HepG2 (cell line): ENCODE data around the gene NUTF2. TPM values are rescaled to one million over a fixed set of nuclear protein-coding genes. Genes with fewer than 3 reads are reported as not detected.
A peak's percentile ranks its signal among the peaks of the same experiment; 100 is the strongest.

ENCODE experiments used
- ATAC-seq: fragments of 200-7000 bp; cut with Tn5 transposase; 3 replicates; pipeline ENCODE4 v1.9.1; 2020; ENCODE audit warnings: mild to moderate bottlenecking, moderate library complexity
- BruUV-seq: library from RNA; stranded (reverse); fragments of 400-500 nt; replicated peaks from 2 replicates; lab custom pipeline; 2021; lab: Mats Ljungman, UMichigan
- CTCF ChIA-PET: fragments of 300-600 bp; formaldehyde crosslinking; extraction: SDS; loops from one replicate; lab custom pipeline; 2021; ENCODE audit warnings: low total read pairs, inconsistent platforms, low intra/inter-chr PET ratio; lab: Yijun Ruan, JAX
- POLR2A ChIA-PET: fragments of 350-600 bp; sonication (Branson Sonifier 250); formaldehyde crosslinking; loops from one replicate; lab custom pipeline; 2020; ENCODE audit warnings: antibody characterized with exemption, inconsistent platforms; lab: Yijun Ruan, JAX
- DNase-seq: peaks from one replicate; pipeline ENCODE4 v3.0.0-alpha.2; 2015; ENCODE audit warnings: low spot score
- FAIRE-seq: peaks from 3 replicates; lab custom pipeline; 2011; peaks lifted over from hg19 to GRCh38; lab: Jason Lieb, UNC
- H2AFZ ChIP-seq: one replicate; pipeline ENCODE4 v1.6.1; 2011; ENCODE audit warnings: low read length, inconsistent platforms
- H3K27ac ChIP-seq: fragments of 300-600 bp; 3 replicates; pipeline ENCODE4 v1.8.0; 2011; ENCODE audit warnings: mixed run types, mild to moderate bottlenecking, mixed read lengths, low read length, inconsistent platforms; ENCODE audit not compliant: insufficient read depth; ENCODE audit errors: extremely low read length
- H3K27me3 ChIP-seq, 2 experiments: fragments of 200-600 bp in 1 of 2; 2 replicates in 1 of 2; 3 replicates in 1 of 2; pipeline versions ENCODE4 v1.6.0 to v1.8.0; 2011; ENCODE audit warnings: low read length in 2 of 2, mild to moderate bottlenecking in 2 of 2, moderate library complexity in 2 of 2, inconsistent platforms in 1 of 2; ENCODE audit not compliant: insufficient read depth in 2 of 2, control insufficient read depth in 1 of 2
- H3K36me3 ChIP-seq, 2 experiments: fragments of 200-600 bp in 1 of 2; replicated peaks in 1 of 2; 2 replicates in 1 of 2; 3 replicates in 1 of 2; pipeline versions ENCODE4 v1.5.1 to v1.8.0; 2011; ENCODE audit warnings: low read length in 2 of 2, inconsistent platforms in 1 of 2; ENCODE audit not compliant: insufficient read depth in 2 of 2, control insufficient read depth in 1 of 2
- H3K4me1 ChIP-seq: 2 replicates; pipeline ENCODE4 v1.5.1; 2012; ENCODE audit warnings: low read length, inconsistent platforms; ENCODE audit not compliant: insufficient read depth
- H3K4me2 ChIP-seq: 2 replicates; pipeline ENCODE4 v1.6.0; 2011; ENCODE audit warnings: low read depth, low read length, inconsistent platforms
- H3K4me3 ChIP-seq, 3 experiments: fragments of 200-600 bp in 1 of 3; sonication (generic), shearing (Covaris generic) in 1 of 3; replicated peaks in 1 of 3; 2 replicates each; pipeline ENCODE4 v1.5.1; 2011 to 2016; ENCODE audit warnings: low read length in 3 of 3, inconsistent platforms in 2 of 3, low read depth in 2 of 3, mild to moderate bottlenecking in 2 of 3, control low read depth in 1 of 3, mixed read lengths in 1 of 3; ENCODE audit not compliant: insufficient read depth in 1 of 3
- H3K79me2 ChIP-seq: one replicate; pipeline ENCODE4 v1.6.1; 2011; ENCODE audit warnings: low read length, inconsistent platforms; ENCODE audit not compliant: insufficient read depth
- H3K9ac ChIP-seq: 2 replicates; pipeline ENCODE4 v1.6.0; 2011; ENCODE audit warnings: mild to moderate bottlenecking, low read depth, low read length, inconsistent platforms; ENCODE audit not compliant: insufficient read depth
- H3K9me3 ChIP-seq: 2 replicates; pipeline ENCODE4 v1.5.1; 2012; ENCODE audit warnings: mild to moderate bottlenecking, low read length
- H4K20me1 ChIP-seq: 2 replicates; pipeline ENCODE4 v1.6.0; 2011; ENCODE audit warnings: inconsistent platforms, mild to moderate bottlenecking, low read length, moderate library complexity; ENCODE audit not compliant: insufficient read depth
- GMEB2 ChIP-seq: IDR thresholded peaks from 2 replicates; pipeline ENCODE4 v1.6.1; 2016; ENCODE audit warnings: missing biosample characterization, missing genetic modification reagents, low read depth
- HDAC2 ChIP-seq: sonication (generic); formaldehyde crosslinking; IDR thresholded peaks from 2 replicates; pipeline ENCODE4 v1.4.0; 2020; ENCODE audit warnings: missing genetic modification reagents
- HIVEP1 ChIP-seq: sonication (generic); formaldehyde crosslinking; IDR thresholded peaks from 2 replicates; pipeline ENCODE4 v1.4.0; 2020; ENCODE audit warnings: mild to moderate bottlenecking, missing genetic modification reagents
- HOXA9 ChIP-seq: sonication (generic); formaldehyde crosslinking; IDR thresholded peaks from 2 replicates; pipeline ENCODE4 v1.8.1; 2022; ENCODE audit warnings: missing genetic modification reagents, mild to moderate bottlenecking, moderate library complexity, borderline replicate concordance
- IRF9 ChIP-seq: sonication (generic); formaldehyde crosslinking; IDR thresholded peaks from 2 replicates; pipeline ENCODE4 v1.8.0; 2022; ENCODE audit warnings: missing genetic modification reagents, mild to moderate bottlenecking, borderline replicate concordance
- SIN3A ChIP-seq: IDR thresholded peaks from 2 replicates; pipeline ENCODE4 v1.6.1; 2011; ENCODE audit warnings: low read depth, mild to moderate bottlenecking, control low read depth, low read length, borderline replicate concordance
- ZBTB42 ChIP-seq: sonication (generic); formaldehyde crosslinking; IDR thresholded peaks from 2 replicates; pipeline ENCODE4 v1.5.0; 2020; ENCODE audit warnings: mild to moderate bottlenecking, missing genetic modification reagents
- ZMYM4 ChIP-seq: sonication (generic); formaldehyde crosslinking; IDR thresholded peaks from 2 replicates; pipeline ENCODE4 v1.8.1; 2023; ENCODE audit warnings: mild to moderate bottlenecking, missing genetic modification reagents
- ZNF513 ChIP-seq: sonication (generic); formaldehyde crosslinking; conservative IDR thresholded peaks from 2 replicates; pipeline ENCODE4 v1.5.0; 2020; ENCODE audit warnings: missing genetic modification reagents
- ZNF598 ChIP-seq: sonication (generic); formaldehyde crosslinking; IDR thresholded peaks from 2 replicates; pipeline ENCODE4 v1.5.1; 2020; ENCODE audit warnings: mild to moderate bottlenecking, missing genetic modification reagents, borderline replicate concordance
- ZNF737 ChIP-seq: sonication (generic); formaldehyde crosslinking; IDR thresholded peaks from 2 replicates; pipeline ENCODE4 v1.5.0; 2020; ENCODE audit warnings: missing genetic modification reagents, mild to moderate bottlenecking, borderline replicate concordance
- ZNF839 ChIP-seq: sonication (generic); formaldehyde crosslinking; IDR thresholded peaks from 2 replicates; pipeline ENCODE4 v1.4.0; 2020; ENCODE audit warnings: missing genetic modification reagents, mild to moderate bottlenecking, borderline replicate concordance
- ZSCAN5A ChIP-seq: sonication (generic); formaldehyde crosslinking; IDR thresholded peaks from 2 replicates; pipeline ENCODE4 v1.8.0; 2022; ENCODE audit warnings: mild to moderate bottlenecking, missing genetic modification reagents, borderline replicate concordance
- WGBS: methylation state at CpG from one replicate; pipeline ENCODE4 v1.1.6; 2017; ENCODE audit warnings: low lambda C conversion rate; 5-methylcytosine and 5-hydroxymethylcytosine counted together
- in situ Hi-C: cut with HindIII; loops from 2 replicates; pipeline ENCODE4 v1.10.0; 2017; ENCODE audit warnings: low pct_unique_long_range_greater_than_20kb; ENCODE audit not compliant: extremely low pct_ligation_motif_present
- intact Hi-C: fragments of 100-400 bp; cut with micrococcal nuclease; formaldehyde crosslinking; loops from one replicate; pipeline ENCODE4 v1.10.0; 2022; ENCODE audit not compliant: unreplicated experiment
- polyA plus RNA-seq, 8 experiments: library from polyadenylated mRNA; depleted of rRNA in 3 of 8; stranded (reverse) in 7 of 8; unstranded in 1 of 8; fragments of >200 nt; fragmentation: Illumina TruSeq in 4 of 8; extraction: Trizol in 4 of 8; gene quantifications; 2 replicates each; pipeline versions ENCODE4 v1.2.1 to v1.2.3, GENCODE V29; 2011 to 2016; ENCODE audit warnings: low read depth in 4 of 8, missing spikeins in 1 of 8, mixed read lengths in 1 of 8; ENCODE audit not compliant: insufficient read depth in 1 of 8
- total RNA-seq, 5 experiments: library from RNA; depleted of rRNA; stranded (reverse); fragments of >200 nt; fragmentation: Illumina TruSeq; extraction: Trizol; gene quantifications; 2 replicates each; pipeline ENCODE4 v1.2.3, GENCODE V29; 2016; ENCODE audit warnings: low read depth in 1 of 5

NUTF2 gene
- total and polyA plus RNA-seq, 2 of the 13 experiments (the other 11 are each of a cell fraction or from before 2014, with no cell fraction given): 168 to 214 TPM

GRCh38 chr16:67841816-67842508, 4.8 kb upstream of the NUTF2 start, which contains the start of gene THAP11 (continued):
- 0 out of 2 replicates have a peak, but pooled peaks have one; percentile 66 for TF ChIP-seq ZBTB42 (CRISPR knock-in tag)
- TF ChIP-seq SIN3A: peak; percentile 84; the same call in 1 of the 2 replicates
- peak; percentile 28; the same call in 1 of the 2 replicates for TF ChIP-seq HDAC2 (CRISPR knock-in tag)

GRCh38 chr16:67842509-67843342, 4.0 kb upstream of the NUTF2 start:
- H3K79me2 ChIP-seq: peaks cover 41% of the 10 kb centered on the region
- peak overlapping the region; percentile 80 to 97 (median 92) for H3K4me3 ChIP-seq
- intact Hi-C loops (loop anchor here (1.0 kb wide), 1 partner anchor 23 kb away; no protein-coding TSS in a partner anchor), in situ Hi-C loops (no loop called here)
- 1% methylated on average over 55 of the region's 67 CpGs for WGBS
- peak overlapping the region; percentile 89 for H3K4me2 ChIP-seq
- H3K27ac ChIP-seq: peak overlapping the region; percentile 92
- H3K36me3 ChIP-seq: no peaks in the 10 kb centered on the region
- no peak for FAIRE-seq
- H2AFZ ChIP-seq: no peak overlapping the region
- peaks cover 44% of the 10 kb centered on the region for H3K4me1 ChIP-seq
- ChIA-PET CTCF (interaction anchor here (1.0 to 2.6 kb wide), 6 partner anchors 23 to 175 kb away, joined by 3 to 28 read pairs (median 4); no protein-coding TSS in a partner anchor), POLR2A (interaction anchor here (1.0 to 2.6 kb wide), 4 partner anchors 9 to 93 kb away, joined by 6 to 15 read pairs (median 8); partner anchors contain the start of genes RANBP10 and TSNAXIP1)
- H3K27me3 ChIP-seq: no peaks in the 10 kb centered on the region; a peak in 1 of 5 replicates
- peak overlapping the region; percentile 93 for H3K9ac ChIP-seq
- no peaks in the 10 kb centered on the region for H3K9me3 ChIP-seq
- peak; percentile 37 for ATAC-seq
- peaks cover 23% of the 10 kb centered on the region for H4K20me1 ChIP-seq
- no TSS peak for BruUV-seq
- DNase-seq: peak; percentile 61
- peak; percentile 75 for TF ChIP-seq HOXA9 (CRISPR knock-in tag)
- TF ChIP-seq ZSCAN5A (CRISPR knock-in tag): no peak
- TF ChIP-seq IRF9 (CRISPR knock-in tag): peak; percentile 71; the same call in 1 of the 2 replicates
- 0 out of 2 replicates have a peak, but pooled peaks have one; percentile 77 for TF ChIP-seq ZNF737 (CRISPR knock-in tag)
- TF ChIP-seq GMEB2: peak; percentile 41; the same call in 1 of the 2 replicates
- TF ChIP-seq ZNF513: peak; percentile 70; the same call in 1 of the 2 replicates
- TF ChIP-seq ZNF839: peak; percentile 36; the same call in 1 of the 2 replicates
- TF ChIP-seq ZNF598 (CRISPR knock-in tag): peak; percentile 41; the same call in 1 of the 2 replicates
- peak; percentile 66 for TF ChIP-seq HIVEP1 (CRISPR knock-in tag)
- TF ChIP-seq ZMYM4: peak; percentile 50; the same call in 1 of the 2 replicates
